ENCODE results near the gene TTLL3. TPM values are rescaled to one million over a fixed set of nuclear protein-coding genes. Genes with fewer than 3 reads are reported as not detected.
"Not testable (repeated sequence)": the region's sequence is repeated elsewhere in the genome, so short reads cannot be mapped to it uniquely, and the experiment has no call there.

The TTLL3 gene
- total and polyA plus RNA-seq, 2 of the 4 experiments (the other 2 are of a cell fraction): 6.8 to 43.4 TPM

DNA sequence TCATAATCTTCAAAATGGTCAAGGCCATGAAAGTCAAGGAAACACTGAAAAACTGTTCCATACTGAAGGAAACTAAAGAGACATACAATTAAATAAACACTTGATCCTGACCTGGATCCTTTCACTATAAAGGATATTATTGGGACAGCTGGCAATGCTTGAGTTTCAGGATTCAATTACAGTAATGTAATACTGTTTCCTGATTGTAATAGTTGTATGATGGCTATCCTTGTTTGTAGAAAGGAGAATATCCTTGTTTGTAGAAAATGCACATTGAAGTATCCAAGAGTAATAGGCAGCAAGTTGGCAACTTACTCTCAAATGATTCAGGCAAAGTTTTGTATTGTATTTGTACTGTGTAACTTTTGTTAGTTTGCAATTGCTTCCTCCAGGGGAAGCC lies 65.4 kb downstream of the TTLL3 start:
- intact Hi-C loops (cut with micrococcal nuclease) (no loop called here), in situ Hi-C loops (cut with MboI; ENCODE audit: low sequenced_read_pairs) (no loop called here), dilution Hi-C loops (cut with HindIII; ENCODE audit: low sequenced_read_pairs, unreplicated experiment) (no loop called here)
- BruUV-seq (replicated peaks): no TSS peak
- H4K8ac ChIP-seq (ENCODE audit: low read depth in 2 of 2, low read length in 2 of 2): no peak overlapping the region
- no peak for TF ChIP-seq MAZ (IDR thresholded peaks at IDR 0.05; ENCODE audit: borderline replicate concordance, low read depth, low read length)
- no peak for TF ChIP-seq RAD21 (IDR thresholded peaks at IDR 0.05; ENCODE audit: low read length)
- TF ChIP-seq SMC3 (IDR thresholded peaks at IDR 0.05; ENCODE audit: low read depth, low read length): no peak
- no peak for TF ChIP-seq NFE2L2 (IDR thresholded peaks at IDR 0.05; ENCODE audit: low read depth, low read length)
- no peaks in the 10 kb centered on the region for H4K20me1 ChIP-seq (ENCODE audit: insufficient read depth, low read length)
- no peak overlapping the region for H3K9ac ChIP-seq (ENCODE audit: low read depth, low read length)
- H2BK15ac ChIP-seq (ENCODE audit: low read depth, low read length): no peak overlapping the region
- peaks cover 4% of the 10 kb centered on the region; the same call in 1 of the 2 replicates for H3K27me3 ChIP-seq (ENCODE audit: control insufficient read depth, insufficient read depth, low read length)
- ATAC-seq (ENCODE audit: low read depth) (peak; percentile 9; the same call in 1 of the 2 replicates), DNase-seq (no peak)
- H3K36me3 ChIP-seq (ENCODE audit: control insufficient read depth, insufficient read depth, low read length): no peaks in the 10 kb centered on the region
- H3K4me2 ChIP-seq (ENCODE audit: low read depth, low read length): no peak overlapping the region
- ChIA-PET CTCF (no interaction called here), POLR2A (ENCODE audit: unreplicated experiment) (interaction anchor here (0.6 kb wide), 1 partner anchor 337 kb away, joined by 8 read pairs; no protein-coding TSS in a partner anchor)
- no peak overlapping the region for H2BK20ac ChIP-seq (ENCODE audit: low read depth, low read length)
- peaks cover 6% of the 10 kb centered on the region for H3K9me1 ChIP-seq (ENCODE audit: insufficient read depth, low read length)
- no peak overlapping the region for H2AFZ ChIP-seq (replicated peaks; ENCODE audit: low read length, poor library complexity)
- H4K5ac ChIP-seq (ENCODE audit: low read depth, low read length): no peak overlapping the region
- H3K4ac ChIP-seq (ENCODE audit: low read depth, low read length): no peak overlapping the region
- no peak overlapping the region for H2AK9ac ChIP-seq (replicated peaks; ENCODE audit: low read depth, low read length, poor library complexity)
- H3K4me3 ChIP-seq (ENCODE audit: insufficient read depth, low read depth, low read length): no peak overlapping the region
- no peak overlapping the region for H3K18ac ChIP-seq (ENCODE audit: low read depth, low read length)
- H3K14ac ChIP-seq (replicated peaks; ENCODE audit: low read depth, low read length): no peak overlapping the region
- no peak overlapping the region for H4K91ac ChIP-seq (ENCODE audit: insufficient read depth, low read depth, low read length)
- peak overlapping the region; percentile 25; the same call in 1 of the 2 replicates for H3K27ac ChIP-seq (ENCODE audit: insufficient read depth, low read length)
- no peak overlapping the region for H2BK5ac ChIP-seq (ENCODE audit: low read depth, low read length, poor library complexity, severe bottlenecking)
- no peak overlapping the region for H3K23ac ChIP-seq (ENCODE audit: low read depth, low read length)
- H3K79me1 ChIP-seq (ENCODE audit: low read depth in 1 of 2, low read length in 2 of 2): no peaks in the 10 kb centered on the region
- H2AK5ac ChIP-seq (ENCODE audit: low read depth, low read length): no peak overlapping the region
- H3K9me3 ChIP-seq (ENCODE audit: control insufficient read depth, insufficient read depth, low read length): 0 out of 2 replicates have a peak, but pooled peaks cover 2% of the 10 kb centered on the region
- no peak overlapping the region for H2BK120ac ChIP-seq (ENCODE audit: low read depth, low read length)
- no peak overlapping the region for H3K56ac ChIP-seq (ENCODE audit: extremely low read depth, insufficient read depth, low read length)
- peaks cover 7% of the 10 kb centered on the region for H3K4me1 ChIP-seq (ENCODE audit: control insufficient read depth, insufficient read depth, low read length)

DNA sequence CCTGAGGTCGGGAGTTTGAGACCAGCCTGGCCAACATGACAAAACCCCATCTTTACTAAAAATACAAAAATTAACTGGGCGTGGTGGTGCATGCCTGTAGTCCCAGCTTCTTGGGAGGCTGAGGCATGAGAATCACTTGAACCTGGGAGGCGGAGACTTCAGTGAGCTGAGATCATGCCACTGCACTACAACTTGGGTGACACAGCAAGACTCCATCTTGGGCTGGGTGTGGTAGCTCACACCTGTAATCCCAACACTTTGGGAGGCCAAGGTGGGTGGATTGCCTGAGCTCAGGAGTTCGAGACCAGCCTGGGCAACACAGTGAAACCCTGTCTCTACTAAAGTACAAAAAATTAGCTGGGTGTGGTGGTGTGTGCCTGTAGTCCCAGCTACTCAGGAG lies 66.2 kb downstream of the TTLL3 start:
- CTCF ChIA-PET; H2BK20ac ChIP-seq (ENCODE audit: low read depth, low read length); H2AK5ac ChIP-seq (ENCODE audit: low read depth, low read length); BruUV-seq (replicated peaks); H4K20me1 ChIP-seq (ENCODE audit: insufficient read depth, low read length); H3K79me1 ChIP-seq (ENCODE audit: low read depth in 1 of 2, low read length in 2 of 2); H2BK5ac ChIP-seq (ENCODE audit: low read depth, low read length, poor library complexity, severe bottlenecking); DNase-seq; ATAC-seq (ENCODE audit: low read depth); dilution Hi-C loops (cut with HindIII; ENCODE audit: low sequenced_read_pairs, unreplicated experiment); H4K5ac ChIP-seq (ENCODE audit: low read depth, low read length); H3K4me1 ChIP-seq (ENCODE audit: control insufficient read depth, insufficient read depth, low read length); H3K27me3 ChIP-seq (ENCODE audit: control insufficient read depth, insufficient read depth, low read length); H3K9ac ChIP-seq (ENCODE audit: low read depth, low read length); intact Hi-C loops (cut with micrococcal nuclease); H3K18ac ChIP-seq (ENCODE audit: low read depth, low read length); H4K91ac ChIP-seq (ENCODE audit: insufficient read depth, low read depth, low read length); H3K23ac ChIP-seq (ENCODE audit: low read depth, low read length); H4K8ac ChIP-seq (ENCODE audit: low read depth in 2 of 2, low read length in 2 of 2); H2AFZ ChIP-seq (replicated peaks; ENCODE audit: low read length, poor library complexity); H3K56ac ChIP-seq (ENCODE audit: extremely low read depth, insufficient read depth, low read length); H2BK15ac ChIP-seq (ENCODE audit: low read depth, low read length); H2AK9ac ChIP-seq (replicated peaks; ENCODE audit: low read depth, low read length, poor library complexity); H3K9me1 ChIP-seq (ENCODE audit: insufficient read depth, low read length); H3K4me2 ChIP-seq (ENCODE audit: low read depth, low read length); H3K36me3 ChIP-seq (ENCODE audit: control insufficient read depth, insufficient read depth, low read length); H3K4me3 ChIP-seq (ENCODE audit: insufficient read depth, low read depth, low read length); H3K14ac ChIP-seq (replicated peaks; ENCODE audit: low read depth, low read length); H3K4ac ChIP-seq (ENCODE audit: low read depth, low read length); in situ Hi-C loops (cut with MboI; ENCODE audit: low sequenced_read_pairs); POLR2A ChIA-PET (ENCODE audit: unreplicated experiment); H3K9me3 ChIP-seq (ENCODE audit: control insufficient read depth, insufficient read depth, low read length); H2BK120ac ChIP-seq (ENCODE audit: low read depth, low read length); H3K27ac ChIP-seq (ENCODE audit: insufficient read depth, low read length): not testable (repeated sequence)
- WGBS, 2 experiments (ENCODE audit: extremely low coverage in 2 of 2, insufficient read length in 1 of 2): 100% methylated on average over 1 of the region's 4 CpGs; no CpG with 5 or more reads in 1 of the 2 experiments
